Measurements from ENCODE around the gene DENND4B.

Gene DENND4B

DNA sequence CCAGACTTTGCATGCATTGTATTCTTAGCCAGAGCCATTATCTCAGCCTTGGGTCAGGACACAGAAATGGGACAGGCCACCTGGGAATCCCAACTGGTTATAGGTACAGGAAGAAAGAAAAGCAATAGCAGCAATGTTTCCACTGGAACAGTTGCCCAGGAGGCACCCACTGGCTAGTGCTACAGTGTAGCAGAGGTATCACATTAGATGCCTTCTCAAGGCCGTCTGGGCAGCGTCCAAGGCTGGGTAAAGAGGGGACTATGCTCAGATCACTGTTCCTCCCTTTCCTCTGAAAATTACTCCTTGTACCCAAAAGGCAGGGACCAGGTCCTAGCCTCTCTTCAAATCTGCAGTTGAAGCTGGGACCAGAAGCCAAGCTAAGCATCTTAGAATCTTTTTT is 23.8 kb upstream of the DENND4B start:
- no peak for DNase-seq

DNA sequence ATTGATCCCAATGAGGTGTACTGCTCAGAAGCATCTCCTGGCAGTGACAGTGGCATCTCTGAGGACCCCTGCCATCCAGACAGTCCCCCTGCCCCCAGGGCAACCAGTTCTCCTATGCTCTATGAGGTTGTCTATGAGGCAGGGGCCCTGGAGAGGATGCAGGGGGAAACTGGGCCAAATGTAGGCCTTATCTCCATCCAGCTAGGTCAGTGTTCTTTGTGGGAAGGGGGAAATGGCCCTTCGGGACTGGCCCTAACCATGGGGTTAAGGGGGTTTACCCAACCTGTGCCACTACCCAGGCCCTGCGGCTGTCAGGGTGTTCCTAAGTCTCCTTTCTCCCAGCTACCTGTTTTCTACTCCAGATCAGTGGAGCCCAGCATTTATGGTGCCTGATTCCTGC is 22.5 kb upstream of the DENND4B start:
- no peak for DNase-seq

DNA sequence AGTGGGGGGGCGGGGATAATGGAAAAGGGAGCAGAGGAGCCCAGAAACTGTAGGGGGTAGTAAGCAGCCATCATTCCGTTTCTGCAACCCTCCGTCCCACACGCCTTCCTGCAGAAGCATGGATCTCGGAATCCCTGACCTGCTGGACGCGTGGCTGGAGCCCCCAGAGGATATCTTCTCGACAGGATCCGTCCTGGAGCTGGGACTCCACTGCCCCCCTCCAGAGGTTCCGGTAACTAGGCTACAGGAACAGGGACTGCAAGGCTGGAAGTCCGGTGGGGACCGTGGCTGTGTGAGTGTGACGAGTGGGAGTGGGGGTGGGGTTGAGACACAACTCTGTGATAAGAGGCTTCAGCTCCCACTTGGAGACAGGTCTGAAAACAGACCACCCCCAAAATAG is 21.9 kb upstream of the DENND4B start:
- DNase-seq = no peak

DNA sequence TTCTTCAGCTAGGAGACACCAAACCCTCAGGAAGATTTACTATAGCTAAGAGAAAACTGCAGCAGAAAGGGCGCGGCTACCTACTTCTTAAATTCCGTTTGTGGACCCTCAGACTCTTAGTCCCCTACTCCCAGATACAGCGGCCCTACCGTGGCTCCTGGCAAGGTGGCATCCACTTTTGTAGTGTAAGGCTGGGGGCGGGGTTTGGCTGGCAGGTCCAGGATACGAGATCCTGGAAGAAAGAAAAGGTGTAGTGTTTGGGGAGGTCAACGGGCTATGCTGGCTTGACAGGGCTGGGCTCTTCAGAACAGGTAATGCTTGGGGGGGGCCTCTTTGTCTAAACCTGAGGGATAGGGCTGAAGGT is 21.5 kb upstream of the DENND4B start:
- no peak for DNase-seq

DNA sequence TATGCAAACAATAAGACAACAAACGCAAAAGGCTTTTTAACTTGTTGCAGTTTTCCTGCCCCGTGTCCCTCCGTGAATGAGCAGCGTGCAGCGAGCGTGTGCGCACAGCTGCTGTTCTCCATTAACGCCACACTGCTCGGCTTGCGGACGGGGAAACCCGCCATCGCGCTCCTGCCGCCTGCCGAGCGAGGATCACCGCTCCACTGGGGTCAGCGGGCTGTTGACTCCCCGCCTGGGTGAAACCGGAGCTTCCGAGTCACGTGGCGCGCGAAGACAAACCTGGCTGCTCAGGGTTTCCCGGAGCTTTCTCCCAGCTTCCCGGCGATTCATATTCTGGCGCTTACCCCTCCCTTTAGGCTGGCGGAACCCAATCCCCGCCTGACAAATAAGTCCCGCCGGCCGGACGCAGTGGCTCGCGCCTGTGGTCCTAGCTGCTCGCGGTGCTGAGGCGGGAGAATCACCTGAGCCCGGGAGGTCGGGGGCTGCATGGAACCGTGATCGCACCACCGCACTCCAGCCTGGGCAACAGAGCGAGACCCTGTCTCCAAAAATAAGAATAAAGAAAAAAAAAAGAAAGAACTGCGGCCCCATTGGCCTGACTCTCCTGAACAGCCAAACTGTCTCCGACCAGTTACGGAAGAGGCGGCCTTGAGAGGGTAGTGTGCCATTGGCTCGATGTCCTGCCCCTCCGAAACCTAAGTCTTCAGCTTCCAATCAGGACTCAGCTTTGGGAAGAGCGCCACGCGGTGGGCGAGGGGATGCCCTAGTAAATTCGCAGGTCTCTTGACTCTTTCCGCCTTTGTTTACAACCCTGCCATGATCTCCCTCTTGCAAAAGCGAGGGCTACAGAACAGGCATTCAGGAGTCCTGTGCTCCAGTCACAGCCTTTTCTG is 20.8 kb upstream of the DENND4B start, which contains the start of gene CREB3L4:
TSS of gene CREB3L4 (plus strand) at position 796 of the 893 bp plus-strand sequence. CDS start 624 bp downstream, outside the sequence.
- DNase-seq = peak; percentile 86

DNA sequence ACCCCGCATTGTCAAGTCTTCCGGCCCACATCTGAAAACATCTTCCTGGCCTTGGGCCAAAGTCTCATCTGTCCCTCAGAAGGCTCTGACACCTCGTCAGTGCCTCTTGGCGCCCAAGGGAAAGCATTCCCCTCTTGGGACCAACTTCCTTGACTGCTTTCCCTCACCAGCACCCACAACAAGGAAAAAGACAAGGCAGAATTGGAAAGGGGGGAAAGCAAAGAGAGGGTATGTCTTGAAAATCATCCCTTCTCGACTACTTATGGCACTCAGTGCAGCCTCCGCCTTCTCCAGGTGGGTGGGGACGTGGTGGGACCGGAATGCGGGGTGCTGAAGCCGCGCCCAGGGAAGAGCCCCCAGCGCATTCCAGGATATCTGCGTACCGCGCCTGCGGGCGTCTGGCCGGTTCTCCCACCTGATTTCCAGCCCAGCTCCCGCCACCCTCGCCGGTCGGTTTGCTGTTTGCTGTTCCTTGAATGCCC is 17.4 kb upstream of the DENND4B start:
- DNase-seq = no peak

DNA sequence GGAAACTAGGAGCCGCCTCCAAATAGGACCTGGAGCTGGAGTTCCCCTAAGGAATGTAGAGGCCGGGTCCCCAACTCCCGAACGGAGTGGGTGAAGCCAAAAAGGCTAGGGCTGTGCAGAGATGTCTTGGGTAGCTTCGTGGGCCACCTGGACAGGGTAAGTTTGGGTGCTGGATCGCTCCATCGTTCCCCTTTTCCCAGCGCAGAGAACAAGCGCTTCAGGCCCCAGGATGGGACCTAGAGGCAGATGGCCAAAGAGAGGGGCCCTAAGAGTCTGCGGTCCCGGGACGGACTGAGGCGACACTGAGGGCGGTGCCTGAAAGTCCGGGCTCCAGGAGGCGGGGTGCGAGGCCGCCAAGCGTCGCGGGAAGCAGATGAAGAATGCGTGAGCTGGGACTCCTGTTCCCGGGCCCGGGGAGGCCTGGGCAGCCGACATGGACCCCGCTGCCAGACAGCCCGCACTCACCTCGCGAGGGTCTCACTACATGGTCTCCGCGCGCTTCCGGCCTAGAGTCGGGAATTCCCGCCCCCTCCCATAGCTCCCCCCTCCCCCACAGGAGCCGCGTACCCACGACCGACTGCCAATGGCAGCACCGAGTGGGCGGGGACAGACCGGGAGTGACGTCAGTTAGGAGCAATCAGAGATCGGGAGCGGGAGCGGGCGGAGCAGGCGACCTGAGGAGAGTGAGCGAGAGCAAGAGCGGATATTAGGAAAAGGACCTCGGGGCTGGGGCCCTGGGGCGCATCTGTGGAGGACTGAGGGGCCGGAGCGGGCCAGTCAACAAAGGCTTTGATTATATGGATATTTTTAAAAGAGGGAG is 16.7 kb upstream of the DENND4B start, which contains the start of gene SLC39A1:
TSS of gene SLC39A1 (minus strand) at position 508 of the 820 bp plus-strand sequence. CDS start 822 bp downstream, outside the sequence.
- DNase-seq = peak; percentile 95

DNA sequence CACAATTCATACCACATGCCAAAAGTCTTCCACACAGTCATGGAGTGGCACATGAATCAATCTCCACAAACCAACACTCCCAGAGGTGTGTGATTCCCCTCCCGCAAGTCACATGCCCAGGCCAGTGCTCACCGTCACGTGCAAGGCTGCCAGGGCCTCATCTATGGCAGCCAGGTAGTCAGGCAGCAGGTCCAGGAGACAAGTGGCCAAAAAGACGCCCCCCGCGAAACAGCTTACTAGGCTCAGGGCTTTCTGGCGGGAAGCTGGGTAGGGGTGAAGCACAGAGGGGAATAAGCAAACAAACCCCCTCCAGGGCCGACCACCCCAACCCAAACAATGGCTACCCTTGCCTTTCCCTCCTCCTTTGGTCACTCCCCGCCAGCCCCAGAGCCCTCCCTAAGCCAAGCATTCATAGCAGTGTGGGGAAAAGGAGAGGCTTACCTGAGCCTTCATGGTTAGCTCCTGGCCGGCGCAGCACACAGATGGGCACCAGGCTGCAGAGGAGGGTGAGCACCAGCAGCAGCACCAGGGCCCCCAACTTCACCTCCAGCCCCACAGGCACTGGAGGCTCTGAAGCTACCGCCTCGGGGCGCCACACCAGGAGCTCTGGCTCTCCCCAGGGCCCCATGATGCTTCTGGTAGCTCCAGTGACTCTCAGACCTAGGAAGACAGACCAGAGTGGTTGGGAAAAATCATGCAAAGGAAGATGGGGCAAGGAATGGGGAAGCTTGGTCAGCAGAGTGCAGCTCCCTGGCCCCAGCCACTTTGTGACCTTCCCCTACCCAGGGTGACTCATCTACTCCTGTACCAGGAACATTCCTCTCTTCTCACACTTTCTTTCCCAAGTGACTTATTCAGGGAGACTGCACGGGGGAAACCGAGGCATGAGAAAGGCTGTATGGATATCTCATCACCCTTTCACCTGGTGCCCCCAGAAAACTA is 15.8 kb upstream of the DENND4B start:
- DNase-seq = no peak

DNA sequence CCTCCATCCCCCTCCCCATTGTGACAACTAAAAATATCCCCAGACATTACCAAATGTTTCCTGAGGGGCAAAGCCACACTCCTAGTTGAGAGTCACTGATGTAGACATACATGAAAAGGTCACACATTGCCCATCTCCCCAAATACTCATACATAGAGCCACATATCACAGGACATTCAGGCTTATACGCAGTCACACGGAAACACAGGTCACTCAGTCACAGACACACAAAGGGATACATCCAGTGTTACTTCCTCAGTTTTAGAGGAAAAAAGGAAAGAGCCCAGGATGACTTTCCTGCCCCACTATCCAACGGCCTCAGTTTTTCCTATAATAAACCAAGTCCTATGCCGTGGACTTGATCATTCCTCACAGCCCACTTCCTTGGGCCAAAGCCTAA is 14.9 kb upstream of the DENND4B start:
- DNase-seq = no peak

DNA sequence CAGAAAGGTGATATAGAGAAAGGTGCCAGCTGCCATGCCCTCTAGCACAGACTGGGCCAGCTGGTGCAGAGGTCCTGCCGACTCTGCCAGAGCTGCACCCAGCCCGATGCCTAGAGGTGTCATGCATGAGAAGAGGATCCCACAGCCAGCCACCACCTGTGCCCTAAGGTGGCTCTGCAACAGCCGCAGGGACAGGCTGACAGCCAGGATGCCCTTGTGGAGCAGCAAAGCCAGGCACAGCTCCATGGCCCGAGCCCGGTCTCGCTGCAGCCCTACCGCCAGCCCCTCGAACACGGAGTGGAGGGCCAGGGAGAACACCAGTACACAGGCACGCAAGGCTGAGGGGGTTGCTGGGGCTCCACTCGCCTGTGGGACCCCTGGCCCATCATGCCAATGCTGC is 13.7 kb upstream of the DENND4B start:
- DNase-seq = no peak

DNA sequence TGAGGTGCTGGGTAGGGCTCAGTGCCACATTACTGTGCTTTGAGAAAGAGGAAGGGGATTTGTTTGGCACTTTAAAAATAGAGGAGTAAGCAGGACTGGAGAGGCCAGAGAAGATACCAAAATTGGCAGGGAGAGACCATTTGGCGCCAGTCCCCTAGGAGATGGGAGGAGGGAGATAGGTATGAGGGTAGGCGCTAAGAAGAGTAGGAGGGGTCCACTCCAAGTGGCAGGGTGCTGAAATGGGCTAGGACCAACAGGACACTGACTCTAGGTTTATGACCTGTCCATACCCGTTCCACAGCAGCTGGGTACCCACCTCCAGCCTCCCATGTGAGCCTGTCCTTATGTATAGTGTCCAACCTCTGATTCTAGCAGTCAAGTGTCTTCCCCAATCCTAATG is 12.9 kb upstream of the DENND4B start:
- no peak for DNase-seq

DNA sequence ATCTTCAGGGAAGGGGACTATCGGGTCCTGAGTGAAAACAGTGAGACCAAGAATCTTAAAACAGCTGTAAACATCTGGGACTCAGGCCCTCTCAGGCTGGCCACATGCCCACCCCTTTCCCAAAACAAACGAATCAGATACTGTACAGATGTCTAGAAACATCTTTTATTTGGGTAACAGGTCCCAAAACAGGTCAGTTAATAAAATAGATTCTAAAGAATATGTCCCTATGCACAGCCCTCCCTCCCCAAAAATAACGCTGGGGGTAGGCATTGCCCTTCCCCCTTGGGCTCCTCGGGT is 12.4 kb upstream of the DENND4B start:
- no peak for DNase-seq

DNA sequence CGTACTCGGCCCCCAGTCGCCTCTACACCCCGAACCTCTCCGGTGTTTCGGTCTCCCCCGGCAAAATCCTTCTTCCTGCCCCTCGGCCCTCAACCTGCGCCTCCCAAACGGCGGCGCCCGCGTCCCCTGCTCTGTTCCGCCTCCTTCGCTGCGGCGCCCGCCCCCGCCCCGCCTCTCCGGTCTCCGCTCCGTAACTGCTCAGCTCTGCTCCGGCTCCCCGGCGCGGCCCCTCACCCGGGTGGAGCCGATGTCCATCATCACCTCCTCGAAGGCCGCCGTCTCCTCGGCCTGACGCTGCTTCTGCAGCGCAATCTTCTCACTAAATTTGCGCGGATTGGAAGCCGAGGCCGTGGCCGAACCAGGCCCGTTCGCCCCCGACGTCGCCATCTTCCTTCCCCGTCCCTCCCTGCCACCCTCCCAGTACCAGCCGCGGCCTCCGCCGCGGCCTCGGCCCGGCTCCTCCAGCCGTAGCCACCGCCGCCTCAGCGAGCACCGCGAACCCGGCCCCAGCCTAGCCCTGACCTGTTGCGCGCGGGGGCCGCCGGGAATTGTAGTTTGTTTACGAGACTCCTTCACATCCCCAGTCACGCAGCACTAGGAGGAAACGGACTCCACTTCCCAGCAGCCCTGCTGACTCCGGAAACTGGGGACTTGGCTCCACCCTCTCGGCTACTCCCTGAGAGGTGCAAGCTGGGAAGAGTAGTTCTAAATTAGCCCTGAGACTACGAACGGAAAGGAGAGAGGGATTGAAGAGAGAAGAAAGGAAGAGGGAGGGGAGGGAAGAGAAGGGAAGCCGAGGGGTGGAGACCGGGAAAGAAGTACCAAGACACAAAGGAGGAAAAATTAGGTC is 11.8 kb upstream of the DENND4B start, which contains the start of gene CRTC2:
TSS of gene CRTC2 (minus strand) at position 502 of the 850 bp plus-strand sequence. CDS start at position 387, 115 bp downstream.
- DNase-seq = peak; percentile 98

DNA sequence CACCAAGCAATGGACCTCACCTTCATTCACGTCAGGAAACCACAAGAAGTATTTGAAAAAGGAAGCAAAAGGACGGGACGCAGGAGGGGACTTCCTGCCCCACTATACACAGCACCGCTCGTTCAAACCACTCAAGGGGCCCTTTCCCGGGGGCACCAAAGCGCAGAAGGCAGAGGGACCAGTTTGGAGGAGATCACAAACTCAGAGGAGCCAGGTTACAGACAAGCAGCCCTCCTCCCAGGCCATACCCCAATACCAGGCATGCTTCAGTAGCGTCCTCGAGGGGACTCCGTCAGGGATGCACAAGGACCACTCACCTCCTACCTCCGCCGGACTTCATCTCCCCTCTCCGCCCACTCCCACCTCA is 11.2 kb upstream of the DENND4B start:
- peak; percentile 49 for DNase-seq

DNA sequence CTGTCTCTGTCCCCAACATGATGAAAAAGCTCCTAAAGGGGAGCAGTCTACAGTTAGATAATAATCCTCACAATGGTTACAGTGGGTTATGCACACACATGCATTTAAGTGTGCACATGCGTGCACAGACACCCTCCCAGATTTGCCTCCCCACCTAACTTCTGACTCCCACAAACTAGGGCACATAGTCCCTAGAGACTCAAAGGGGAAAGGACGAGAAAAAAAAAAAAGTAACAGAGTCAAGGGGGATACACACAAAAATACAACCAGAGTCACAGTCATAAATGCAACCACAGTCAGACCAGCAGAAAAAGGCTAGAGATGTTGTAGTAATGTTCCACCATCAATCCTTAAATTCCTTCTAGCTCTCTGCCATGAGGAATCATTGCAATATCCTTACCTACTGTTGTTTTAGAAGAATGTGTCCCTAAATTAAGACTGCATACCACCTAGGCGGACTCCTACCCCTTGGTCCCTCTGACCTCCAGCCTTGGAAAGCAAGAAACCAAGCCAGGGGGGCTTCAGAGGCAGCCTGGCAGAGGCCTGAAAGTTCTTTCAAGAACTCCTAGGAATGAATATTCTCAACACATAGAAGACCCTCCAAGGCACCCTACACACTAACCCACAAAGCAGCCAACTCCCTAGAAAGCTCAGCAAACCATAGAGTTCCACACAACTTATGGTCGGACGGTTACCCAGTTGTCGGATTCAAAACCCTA is 10.6 kb upstream of the DENND4B start:
- no peak for DNase-seq

DNA sequence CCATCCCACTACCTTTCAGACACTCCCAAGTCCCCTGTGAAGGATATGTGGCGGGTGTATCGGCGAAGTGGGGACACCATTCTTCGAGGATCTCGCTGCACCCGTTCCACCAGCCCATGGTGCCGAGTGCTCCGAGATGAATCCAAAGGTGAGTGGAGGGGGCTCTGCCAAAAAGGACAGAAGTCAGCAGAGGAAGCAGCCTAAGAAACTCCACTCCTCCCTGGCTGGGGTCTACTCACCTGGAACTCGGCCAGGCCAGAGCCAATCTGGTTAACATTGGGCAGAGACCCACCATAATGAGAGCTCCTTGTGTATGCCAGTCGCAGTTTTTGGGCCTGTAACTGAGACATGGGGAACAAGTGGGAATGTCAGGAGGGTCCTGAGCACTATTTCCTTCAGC is 8.3 kb upstream of the DENND4B start:
- DNase-seq = no peak

DNA sequence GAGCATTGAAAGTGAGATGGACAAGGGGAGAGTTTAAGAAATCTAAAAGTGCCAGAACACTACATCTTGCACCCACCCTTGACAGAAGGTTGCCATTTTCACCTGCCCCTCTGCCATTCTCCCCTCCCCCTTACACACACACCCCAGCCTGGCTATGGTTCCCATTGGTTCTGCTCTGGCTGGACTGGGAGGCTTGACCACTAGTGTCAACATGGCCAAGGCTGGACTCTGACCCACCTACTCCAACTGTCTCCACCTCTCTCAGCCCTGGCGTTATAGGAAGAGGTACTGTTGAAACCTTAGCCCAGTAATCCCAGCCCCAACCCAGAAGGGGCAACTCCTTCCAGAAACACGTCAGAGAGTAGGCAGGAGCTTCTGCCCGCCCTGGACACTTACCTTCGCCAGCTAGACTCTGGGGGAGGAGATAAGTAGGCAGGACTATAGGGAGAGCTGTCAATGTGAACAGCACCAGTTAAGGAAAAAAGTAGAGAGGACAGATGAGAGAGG is 7.4 kb upstream of the DENND4B start:
- no peak for DNase-seq

DNA sequence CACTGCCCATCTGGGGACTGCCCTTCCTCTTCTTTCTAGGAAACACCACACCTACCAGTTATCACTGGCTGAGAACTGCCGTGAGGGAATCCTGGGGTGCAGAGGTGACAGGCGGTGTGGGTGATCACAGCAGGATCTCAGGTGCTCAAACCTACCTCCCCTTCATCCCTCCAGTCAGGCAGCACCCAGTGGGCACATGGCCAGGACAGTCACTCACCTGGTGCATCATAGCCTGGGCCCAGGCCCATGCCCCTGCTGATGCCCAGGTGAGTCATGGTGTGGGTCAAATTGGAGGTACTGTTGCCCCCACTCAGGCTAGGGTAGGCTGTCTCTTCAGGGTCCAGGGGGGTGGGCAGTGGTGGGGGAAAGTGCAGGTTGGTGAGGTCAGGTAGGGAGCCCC is 5.3 kb upstream of the DENND4B start:
- no peak for DNase-seq

DNA sequence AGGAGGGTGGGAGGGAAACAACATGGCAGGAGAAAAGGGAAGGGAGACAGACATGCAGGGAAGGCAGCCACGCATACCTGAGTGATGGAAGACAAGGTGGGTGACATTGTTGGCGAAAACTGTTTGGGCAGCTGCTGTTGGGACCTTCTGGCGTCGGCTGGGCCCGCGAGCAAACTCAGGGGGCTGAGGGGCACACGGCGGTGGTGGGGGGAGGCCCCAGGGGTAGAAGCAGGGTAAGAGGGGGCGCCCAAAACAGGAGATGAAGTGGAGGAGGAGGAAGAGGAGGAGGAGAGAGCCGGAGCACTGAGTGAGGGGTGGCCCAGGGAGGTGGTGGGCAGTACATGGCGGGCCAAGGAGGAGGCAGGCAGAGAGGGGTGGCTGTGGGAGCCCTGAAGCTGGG is 4.7 kb upstream of the DENND4B start:
- no peak for DNase-seq

DNA sequence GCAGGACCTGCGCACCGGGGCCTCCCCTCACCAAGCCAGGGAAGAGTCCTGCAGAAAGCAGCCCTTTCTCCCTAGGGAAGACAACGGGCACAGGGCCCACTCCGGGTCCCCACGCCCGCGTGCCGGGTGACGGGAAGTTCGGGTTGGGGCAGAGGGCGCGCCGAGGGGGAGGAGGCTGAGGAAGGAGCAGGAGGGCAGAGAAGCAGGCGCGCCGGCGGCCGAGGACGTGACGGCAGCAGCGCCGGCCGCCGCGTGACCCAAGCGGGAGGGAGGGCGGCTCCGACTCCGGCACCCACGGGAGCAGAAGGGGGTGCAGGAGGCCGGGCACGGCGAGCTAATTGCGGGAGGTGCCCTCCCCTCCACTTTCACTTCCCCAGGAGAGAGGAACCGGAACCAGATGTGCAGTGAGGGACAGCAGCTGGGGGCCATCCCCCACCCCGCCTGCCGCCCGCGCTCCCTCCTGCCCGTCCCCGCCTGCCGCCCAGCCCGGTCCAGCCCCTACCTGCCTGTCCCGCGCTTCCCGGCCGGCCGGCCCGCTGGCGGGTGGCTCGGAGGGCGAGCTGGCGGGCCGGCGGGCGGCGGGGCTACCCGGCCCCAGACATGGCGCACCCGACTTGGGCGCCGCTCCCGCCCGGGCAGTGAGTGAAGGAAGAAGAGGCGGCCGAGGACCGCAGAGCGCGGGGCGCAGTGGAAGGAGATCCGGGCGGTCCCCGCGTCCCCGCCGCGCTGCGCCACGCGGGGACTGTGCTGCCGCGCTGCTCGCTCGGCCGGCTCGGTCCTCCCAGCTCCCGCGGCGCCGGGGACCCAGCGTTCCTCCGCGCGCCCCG is 510 bp downstream of the DENND4B start:
- DNase-seq = peak; percentile 68

Data from stimulated activated CD4-positive, alpha-beta T cell treated with anti-CD3 and anti-CD28 coated beads, Interleukin-4, amount 100 ng/mL, for 24 hours (primary cell).